ENCODE measurements around the gene RNF20.
"Not testable (repeated sequence)": the region's sequence is repeated elsewhere in the genome, so short reads cannot be mapped to it uniquely, and the experiment has no call there.

The RNF20 gene

DNA sequence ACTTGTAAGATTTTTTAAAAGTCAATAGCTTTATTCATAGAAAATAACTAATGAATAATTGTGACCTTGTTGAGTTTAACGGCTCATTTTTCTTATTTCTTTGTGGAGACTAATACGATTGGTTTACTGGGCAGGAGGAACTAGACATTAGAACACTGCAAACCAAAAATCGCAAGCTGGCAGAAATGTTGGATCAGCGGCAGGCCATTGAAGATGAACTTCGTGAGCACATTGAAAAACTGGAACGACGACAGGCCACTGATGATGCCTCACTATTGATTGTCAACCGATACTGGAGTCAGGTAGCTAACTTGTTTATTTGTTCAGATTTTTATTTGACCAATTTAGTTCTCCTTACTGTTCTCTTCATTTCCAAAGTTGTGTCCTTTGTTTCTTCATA lies 6.4 kb downstream of the RNF20 start:
- DNase-seq, result no peak

GRCh38 chr9:101543098-101543735 lies 9.6 kb downstream of the RNF20 start:
- DNase-seq, result no peak

DNA sequence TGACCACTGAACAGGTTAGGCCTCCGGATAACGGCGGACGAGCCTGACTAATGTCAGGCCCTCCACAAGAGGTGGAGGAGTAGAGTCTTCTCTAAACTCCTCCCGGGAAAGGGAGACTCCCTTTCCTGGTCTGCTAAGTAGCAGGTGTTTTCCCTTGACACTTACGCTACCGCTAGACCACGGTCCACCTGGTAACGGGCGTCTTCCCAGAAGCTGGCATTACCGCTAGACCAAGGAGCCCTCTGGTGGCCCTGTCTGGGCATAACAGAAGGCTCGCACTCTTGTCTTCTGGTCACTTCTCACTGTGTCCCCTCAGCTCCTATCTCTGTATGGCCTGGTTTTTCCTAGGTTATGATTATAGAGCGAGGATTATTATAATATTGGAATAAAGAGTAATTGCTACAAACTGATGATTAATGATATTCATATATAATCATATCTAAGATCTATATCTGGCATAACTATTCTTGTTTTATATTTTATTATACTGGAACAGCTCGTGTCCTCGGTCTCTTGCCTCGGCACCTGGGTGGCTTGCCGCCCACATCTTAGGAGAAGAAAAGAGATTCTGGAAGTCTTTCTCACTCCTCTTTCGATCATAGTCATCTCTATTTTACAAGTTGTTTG lies 15.9 kb downstream of the RNF20 start:
- not testable (repeated sequence) for DNase-seq

- DNase-seq, result no peak
Measured at GRCh38 chr9:101561740-101562139, 28.1 kb downstream of the RNF20 start.

- DNase-seq, result no peak
Measured at GRCh38 chr9:101562966-101563365, 29.3 kb downstream of the RNF20 start.

GRCh38 chr9:101564252-101564651 lies 30.6 kb downstream of the RNF20 start:
- DNase-seq, result no peak

- DNase-seq, result peak; percentile 64
Measured at GRCh38 chr9:101566904-101567724, 33.5 kb downstream of the RNF20 start.

DNA sequence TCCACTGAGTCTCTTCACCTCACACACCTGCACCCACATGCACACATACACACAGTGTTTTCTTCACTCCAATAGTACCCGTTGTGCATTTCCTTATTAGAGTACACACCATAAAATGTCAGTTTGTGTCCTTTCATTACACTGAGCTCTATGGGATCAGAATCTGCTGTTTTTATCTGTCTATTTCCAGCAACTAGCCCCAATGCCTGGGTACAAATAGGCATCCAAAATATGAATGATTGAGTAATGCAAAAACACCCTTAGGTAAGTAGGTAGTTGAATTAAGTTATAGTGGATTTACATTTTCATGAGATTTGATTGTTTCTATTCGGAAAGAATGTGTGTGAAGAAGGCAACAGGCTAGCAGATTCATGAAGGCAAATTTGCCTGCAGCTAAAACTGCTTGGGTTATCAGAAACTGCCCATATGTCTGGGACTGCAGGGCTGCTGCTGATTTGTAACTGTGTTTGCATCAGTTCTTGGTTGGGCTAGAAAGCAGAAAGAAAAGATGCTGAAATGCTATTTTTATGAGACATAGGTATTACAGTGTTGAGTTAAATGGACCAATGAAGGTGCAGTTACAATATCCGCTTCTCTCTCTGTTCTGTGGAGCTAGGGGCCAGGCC lies 34.2 kb downstream of the RNF20 start:
- no peak for DNase-seq

DNA sequence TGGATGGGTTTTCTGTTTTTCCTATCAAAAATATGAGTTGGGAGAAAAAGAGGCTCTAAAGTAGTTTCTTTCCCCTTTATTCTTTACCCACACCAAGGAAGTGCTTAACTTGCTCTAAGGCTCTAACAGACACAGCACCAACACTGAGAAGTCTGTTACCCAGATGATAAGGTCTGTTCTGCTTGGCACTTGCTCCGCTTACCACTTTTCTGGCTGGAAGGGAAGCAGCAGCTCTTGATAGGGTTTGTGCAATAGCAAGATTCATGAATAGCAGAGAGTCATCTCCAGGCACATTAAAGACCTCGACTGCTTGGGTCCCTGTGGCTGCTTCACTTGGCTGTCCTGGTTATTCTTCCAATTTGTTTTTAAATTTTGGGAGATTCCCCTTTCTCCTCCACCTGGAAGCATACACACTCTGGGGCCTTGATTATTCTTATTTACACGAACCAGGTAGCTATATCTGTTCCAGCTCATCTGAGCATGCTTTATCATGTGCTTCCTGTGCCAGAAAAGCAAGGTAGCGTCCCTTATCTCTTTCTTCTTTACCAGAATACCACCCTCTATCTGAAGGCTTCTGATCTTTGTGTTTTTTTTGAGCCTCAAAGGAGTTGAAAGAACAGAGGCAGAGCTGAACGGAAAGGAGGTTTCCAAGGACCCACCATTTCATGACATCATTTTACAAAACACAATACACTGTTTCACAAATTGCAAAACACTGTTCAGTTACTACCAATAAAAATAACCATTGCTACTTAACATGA lies 36.3 kb downstream of the RNF20 start:
- peak; percentile 27 for DNase-seq

- no peak for DNase-seq
Measured at GRCh38 chr9:101571114-101571513, 37.5 kb downstream of the RNF20 start.

- DNase-seq, result peak; percentile 16
Measured at GRCh38 chr9:101572316-101572715, 38.7 kb downstream of the RNF20 start.

DNA sequence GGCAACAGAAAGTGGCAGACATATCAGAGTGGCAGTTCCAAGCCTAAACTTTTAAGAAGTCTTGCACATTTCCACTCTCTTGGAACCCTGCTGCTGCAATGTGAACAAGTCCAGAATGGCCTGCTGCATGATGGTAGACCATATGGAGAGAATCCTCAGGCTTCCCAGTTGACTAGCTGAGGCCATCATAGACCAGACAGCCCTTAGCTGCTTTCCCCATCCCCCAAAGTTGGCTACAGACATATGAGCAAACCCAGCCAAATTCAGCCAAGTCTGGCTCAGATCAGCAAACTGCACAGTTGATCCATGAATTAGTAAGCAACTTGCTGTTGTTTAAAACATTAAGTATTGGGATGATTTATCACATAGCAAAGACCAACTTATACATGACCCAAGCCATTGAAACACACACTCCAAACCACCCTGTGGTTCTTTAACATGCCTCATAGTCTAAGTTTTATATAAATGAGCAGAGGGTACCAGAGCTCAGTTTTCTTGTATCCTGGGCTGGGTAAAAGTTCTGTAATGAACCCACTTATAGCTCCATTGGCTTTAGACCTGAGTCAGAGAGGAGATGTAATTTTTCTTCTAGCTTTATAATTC lies 41.2 kb downstream of the RNF20 start:
- DNase-seq, result no peak

DNA sequence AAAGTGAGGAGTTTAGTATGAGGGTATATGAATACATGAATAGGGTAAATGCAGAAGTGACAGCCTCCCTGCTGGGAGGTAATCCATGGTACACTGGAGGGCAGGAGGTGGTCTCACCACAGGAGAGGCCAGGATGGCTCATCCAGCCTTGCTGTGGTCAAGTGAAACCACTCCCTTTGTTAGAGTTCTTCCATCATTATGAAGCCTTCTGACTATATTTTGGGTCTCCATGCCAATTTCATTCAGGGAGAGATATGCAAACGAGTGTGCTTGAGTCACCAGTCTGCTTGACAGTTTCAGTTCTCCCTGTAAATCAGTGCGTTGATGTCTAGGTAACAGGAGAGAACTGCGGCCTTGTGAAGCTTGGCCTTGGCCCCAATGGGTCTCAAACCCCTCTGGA lies 44.7 kb downstream of the RNF20 start:
- no peak for DNase-seq

DNA sequence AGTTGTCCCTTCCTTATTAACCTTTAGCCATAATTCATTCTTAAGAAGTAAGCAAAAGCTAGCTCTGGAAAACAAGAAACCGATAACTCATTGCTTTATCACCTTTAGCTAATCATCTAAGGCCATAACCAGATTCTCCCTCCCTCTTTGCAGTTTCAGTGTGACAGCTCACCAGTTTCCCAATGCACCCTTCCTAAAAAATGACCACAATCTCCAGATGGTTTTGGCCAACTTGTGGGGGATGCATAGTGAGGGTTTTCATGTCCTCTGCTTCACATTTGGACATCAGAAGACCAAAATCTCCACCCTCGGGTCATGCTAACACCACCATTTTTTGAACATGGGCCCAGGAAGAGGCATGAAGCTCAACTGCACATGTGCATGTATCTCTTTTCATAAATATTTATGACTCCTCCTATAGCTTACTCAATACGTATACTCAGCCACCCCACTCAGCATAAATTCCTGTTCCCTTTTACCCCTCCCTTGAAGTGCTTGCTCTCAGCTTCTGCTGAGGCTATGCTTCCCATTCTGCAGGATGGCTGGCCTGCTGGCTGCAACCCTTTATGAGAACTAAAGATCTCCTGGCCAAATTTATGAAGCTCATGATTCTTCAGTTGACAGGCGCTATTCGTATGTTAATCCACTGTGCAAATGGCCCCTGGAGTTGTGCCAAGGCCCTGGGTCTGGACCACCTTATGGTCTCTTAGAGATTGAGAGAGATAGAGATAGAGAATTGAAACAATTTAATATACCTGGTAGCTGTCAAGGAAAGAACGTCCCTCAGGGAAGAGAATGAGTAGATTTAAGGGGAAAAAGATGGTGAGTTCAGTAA lies 46.3 kb downstream of the RNF20 start:
- DNase-seq, result no peak

DNA sequence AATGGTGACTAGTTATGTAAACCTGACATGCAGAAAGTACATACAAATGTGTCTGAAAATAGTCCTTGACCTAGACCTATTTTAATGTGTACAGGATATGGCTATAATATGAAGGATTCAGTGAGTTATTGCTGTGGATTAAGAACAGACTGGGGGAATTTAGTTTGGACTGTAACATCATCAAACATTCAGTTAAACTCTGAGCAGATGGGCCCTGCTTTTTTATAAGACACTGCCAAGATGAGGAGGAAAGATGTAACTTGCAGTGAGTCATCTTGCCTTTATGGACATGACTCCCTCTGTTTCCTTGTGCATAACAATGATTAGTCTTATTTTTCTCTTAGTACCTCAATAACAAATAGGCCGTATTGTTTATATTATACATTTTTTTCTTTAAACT lies 48.9 kb downstream of the RNF20 start:
- no peak for DNase-seq

GRCh38 chr9:101585740-101586139 lies 52.1 kb downstream of the RNF20 start:
- DNase-seq, result no peak

GRCh38 chr9:101586651-101587050 lies 53.0 kb downstream of the RNF20 start:
- DNase-seq, result no peak

GRCh38 chr9:101587332-101588043 lies 53.8 kb downstream of the RNF20 start:
- no peak for DNase-seq

DNA sequence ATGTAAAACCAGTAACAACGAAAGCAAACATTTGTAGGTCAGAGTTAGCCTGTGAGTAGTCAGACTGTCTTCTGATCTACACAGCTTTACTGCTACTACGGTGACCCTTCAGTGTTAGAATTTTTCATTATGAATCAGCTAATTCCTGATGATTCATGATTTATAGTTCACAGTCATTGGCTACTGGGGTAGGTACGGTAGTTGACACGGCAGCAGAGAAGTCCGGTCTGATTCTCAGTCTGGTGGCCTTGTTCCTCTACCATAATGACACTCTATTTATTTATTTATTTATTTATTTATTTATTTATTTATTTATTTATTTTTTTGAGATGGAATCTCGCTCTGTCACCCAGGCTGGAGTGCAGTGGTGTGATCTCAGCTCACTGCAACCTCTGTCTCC lies 56.4 kb downstream of the RNF20 start:
- not testable (repeated sequence) for DNase-seq

DNA sequence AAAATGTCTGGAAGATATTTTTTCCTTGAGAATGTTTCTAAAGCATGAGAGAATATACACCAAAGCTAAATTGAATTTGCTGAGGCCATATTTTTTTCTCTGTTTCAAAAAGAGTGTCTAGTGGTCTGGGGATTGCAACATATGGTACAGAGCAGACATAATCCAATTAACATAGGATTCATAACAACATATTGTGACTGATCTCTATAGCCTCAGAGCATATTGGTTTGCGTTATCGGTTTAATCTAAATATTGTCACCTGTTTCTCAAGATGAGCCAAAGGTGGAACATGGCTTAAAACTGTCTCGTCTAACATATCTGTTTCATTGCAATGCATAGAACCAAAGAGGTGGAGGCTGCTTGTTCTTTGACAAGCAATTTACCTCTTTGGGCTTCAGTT lies 57.2 kb downstream of the RNF20 start:
- no peak for DNase-seq
